Measurements from ENCODE around the gene PEMT. TPM values are rescaled to one million over a fixed set of nuclear protein-coding genes. Genes with fewer than 3 reads are reported as not detected.

PEMT gene
- total RNA-seq, 1 experiment from 2014 or later: 51.5 TPM

GRCh38 chr17:17553217-17554195 is 38.0 kb downstream of the PEMT start:
- DNase-seq (ENCODE audit: low spot score): no peak

GRCh38 chr17:17552351-17553216 is 38.9 kb downstream of the PEMT start:
- DNase-seq (ENCODE audit: low spot score): no peak

GRCh38 chr17:17551361-17551760 is 40.1 kb downstream of the PEMT start:
- no peak for DNase-seq (ENCODE audit: low spot score)

- DNase-seq (ENCODE audit: low spot score): no peak
Observed at GRCh38 chr17:17549732-17550366, 41.7 kb downstream of the PEMT start.

- DNase-seq (ENCODE audit: low spot score): no peak
Observed at GRCh38 chr17:17548044-17548443, 43.5 kb downstream of the PEMT start.

GRCh38 chr17:17547210-17547764 is 44.2 kb downstream of the PEMT start:
- DNase-seq (ENCODE audit: low spot score): no peak

GRCh38 chr17:17546399-17547185 is 44.9 kb downstream of the PEMT start:
- DNase-seq (ENCODE audit: low spot score): no peak

- no peak for DNase-seq (ENCODE audit: low spot score)
Observed at GRCh38 chr17:17545984-17546383, 45.5 kb downstream of the PEMT start.

GRCh38 chr17:17545031-17545820 is 46.3 kb downstream of the PEMT start:
- DNase-seq (ENCODE audit: low spot score): no peak

- no peak for DNase-seq (ENCODE audit: low spot score)
Observed at GRCh38 chr17:17542906-17543635, 48.4 kb downstream of the PEMT start.

GRCh38 chr17:17541640-17542001 is 49.9 kb downstream of the PEMT start:
- no peak for DNase-seq (ENCODE audit: low spot score)

GRCh38 chr17:17540935-17541639 is 50.4 kb downstream of the PEMT start:
- DNase-seq (ENCODE audit: low spot score): no peak

- DNase-seq (ENCODE audit: low spot score): no peak
Observed at GRCh38 chr17:17540278-17540906, 51.1 kb downstream of the PEMT start.

GRCh38 chr17:17539591-17539990 is 51.9 kb downstream of the PEMT start:
- DNase-seq (ENCODE audit: low spot score): no peak

- no peak for DNase-seq (ENCODE audit: low spot score)
Observed at GRCh38 chr17:17538417-17539391, 52.8 kb downstream of the PEMT start.

- no peak for DNase-seq (ENCODE audit: low spot score)
Observed at GRCh38 chr17:17537311-17538099, 54.0 kb downstream of the PEMT start.
